SU-DHL-6 (cell line): ENCODE results near the gene MT1A.

Source experiments
- H2AFZ ChIP-seq: fragments of 200-600 bp; sonication (generic); 2 replicates; pipeline ENCODE4 v1.6.1; 2014; ENCODE audit warnings: low read depth, mild to moderate bottlenecking, moderate library complexity, mixed read lengths, antibody characterized with exemption, low read length; ENCODE audit not compliant: severe bottlenecking
- H3F3A ChIP-seq: fragments of 200-600 bp; shearing (Covaris generic); 2 replicates; pipeline ENCODE4 v1.6.0; 2016; ENCODE audit warnings: antibody characterized with exemption, mild to moderate bottlenecking; ENCODE audit not compliant: insufficient read depth
- H3K27ac ChIP-seq: fragments of 200-600 bp; sonication (generic); 2 replicates; pipeline ENCODE4 v1.5.1; 2016; ENCODE audit warnings: low read depth, mild to moderate bottlenecking, low read length, moderate library complexity, mixed read lengths
- H3K27me3 ChIP-seq: fragments of 200-600 bp; sonication (generic), shearing (Covaris generic); 2 replicates; pipeline ENCODE4 v1.6.0; 2014; ENCODE audit warnings: mild to moderate bottlenecking, low read length
- H3K36me3 ChIP-seq: fragments of 200-600 bp; sonication (generic); 2 replicates; pipeline ENCODE4 v1.6.1; 2014; ENCODE audit warnings: mild to moderate bottlenecking, low read length, mixed read lengths
- H3K4me2 ChIP-seq: fragments of 300-600, 200-600 bp; shearing (Covaris generic), sonication (generic); 2 replicates; pipeline ENCODE4 v1.6.0; 2014; ENCODE audit warnings: low read length, low read depth, mild to moderate bottlenecking; ENCODE audit not compliant: poor library complexity, severe bottlenecking
- H3K4me3 ChIP-seq: fragments of 200-600 bp; sonication (generic); 2 replicates; pipeline ENCODE4 v1.5.1; 2014; ENCODE audit warnings: antibody characterized with exemption, low read length, mild to moderate bottlenecking, mixed read lengths; ENCODE audit not compliant: insufficient read depth, poor library complexity, severe bottlenecking
- H3K79me2 ChIP-seq: fragments of 200-600 bp; sonication (generic); 2 replicates; pipeline ENCODE4 v1.6.1; 2014; ENCODE audit warnings: mild to moderate bottlenecking, low read length, moderate library complexity; ENCODE audit not compliant: insufficient read depth
- H3K9ac ChIP-seq: fragments of 200-600 bp; sonication (generic); 2 replicates; pipeline ENCODE4 v1.7.0; 2014; ENCODE audit warnings: mild to moderate bottlenecking, low read length
- H3K9me2 ChIP-seq: fragments of 200-600 bp; sonication (generic); replicated peaks from 2 replicates; pipeline ENCODE4 v1.6.1; 2014; ENCODE audit warnings: low read length; ENCODE audit not compliant: insufficient read depth
- H3K9me3 ChIP-seq: fragments of 200-600 bp; sonication (generic); 2 replicates; pipeline ENCODE4 v1.6.1; 2014; ENCODE audit warnings: low read length, mixed read lengths; ENCODE audit not compliant: insufficient read depth
- H4K20me1 ChIP-seq: fragments of 200-600 bp; sonication (generic); 2 replicates; pipeline ENCODE4 v1.6.1; 2014; ENCODE audit warnings: low read depth, mild to moderate bottlenecking, antibody characterized with exemption, low read length, moderate library complexity, mixed read lengths
- CTCF ChIP-seq: fragments of 200-600 bp; sonication (generic); IDR thresholded peaks from one replicate; pipeline ENCODE4 v1.5.1; 2017; ENCODE audit warnings: antibody characterized with exemption, mild to moderate bottlenecking, low read length, moderate library complexity; ENCODE audit not compliant: insufficient read depth, poor library complexity, severe bottlenecking
- EZH2phosphoT487 ChIP-seq: fragments of 200-600 bp; sonication (generic), shearing (Covaris generic); conservative IDR thresholded peaks from 2 replicates; pipeline ENCODE4 v1.6.1; 2018; ENCODE audit warnings: mild to moderate bottlenecking, antibody characterized with exemption, low read length, moderate library complexity, mixed read lengths

MT1A gene

GRCh38 chr16:56677474-56677873 lies 39.0 kb downstream of the MT1A start:
- no peaks in the 10 kb centered on the region for H3F3A ChIP-seq
- TF ChIP-seq EZH2phosphoT487 (no peak), CTCF (no peak)
- no peak overlapping the region for H3K4me2 ChIP-seq
- no peaks in the 10 kb centered on the region for H3K36me3 ChIP-seq
- no peaks in the 10 kb centered on the region for H4K20me1 ChIP-seq
- no peaks in the 10 kb centered on the region for H3K79me2 ChIP-seq
- H3K27me3 ChIP-seq, result no peaks in the 10 kb centered on the region
- no peaks in the 10 kb centered on the region for H3K9me3 ChIP-seq
- no peaks in the 10 kb centered on the region for H3K9me2 ChIP-seq
- H3K4me3 ChIP-seq, result no peak overlapping the region
- no peak overlapping the region for H2AFZ ChIP-seq
- H3K27ac ChIP-seq, result no peak overlapping the region
- H3K9ac ChIP-seq, result no peak overlapping the region

- Histone ChIP-seq H3K4me2 (no peak overlapping the region), H3K9me2 (no peaks in the 10 kb centered on the region), H3K36me3 (no peaks in the 10 kb centered on the region), H4K20me1 (no peaks in the 10 kb centered on the region), H3K9ac (no peak overlapping the region), H2AFZ (no peak overlapping the region), H3K4me3 (no peak overlapping the region), H3K27ac (no peak overlapping the region), H3F3A (no peaks in the 10 kb centered on the region), H3K27me3 (no peaks in the 10 kb centered on the region), H3K9me3 (no peaks in the 10 kb centered on the region), H3K79me2 (no peaks in the 10 kb centered on the region)
- TF ChIP-seq EZH2phosphoT487 (no peak), CTCF (no peak)
These were observed 40.7 kb downstream of the MT1A start for GRCh38 chr16:56679078-56679730.

- Histone ChIP-seq H2AFZ (no peak overlapping the region), H3K4me2 (no peak overlapping the region), H3K27me3 (no peaks in the 10 kb centered on the region), H3K4me3 (no peak overlapping the region), H3K27ac (no peak overlapping the region), H4K20me1 (no peaks in the 10 kb centered on the region), H3F3A (no peaks in the 10 kb centered on the region), H3K9me3 (no peaks in the 10 kb centered on the region), H3K36me3 (no peaks in the 10 kb centered on the region), H3K79me2 (no peaks in the 10 kb centered on the region), H3K9me2 (no peaks in the 10 kb centered on the region), H3K9ac (no peak overlapping the region)
- TF ChIP-seq CTCF (no peak), EZH2phosphoT487 (no peak)
These were observed 41.4 kb downstream of the MT1A start for GRCh38 chr16:56679818-56680217.
